ENCODE results near the gene SBK2.
"Not testable (repeated sequence)": the region's sequence is repeated elsewhere in the genome, so short reads cannot be mapped to it uniquely, and the experiment has no call there.

Gene SBK2

GRCh38 chr19:55536951-55537740 is at the start of gene SBK2:
Gene SBK2, minus strand, starts transcription at chr19:55537133. Its CDS starts 839 bp downstream, at chr19:55536294.
- DNase-seq (ENCODE audit: low read depth) = no peak

- DNase-seq (ENCODE audit: low read depth) = no peak
Observed at GRCh38 chr19:55585658-55586339, 48.9 kb upstream of the SBK2 start.

- DNase-seq (ENCODE audit: low read depth) = no peak
Observed at GRCh38 chr19:55584871-55585270, 47.9 kb upstream of the SBK2 start.

GRCh38 chr19:55583897-55584296 is 47.0 kb upstream of the SBK2 start:
- not testable (repeated sequence) for DNase-seq (ENCODE audit: low read depth)

DNA sequence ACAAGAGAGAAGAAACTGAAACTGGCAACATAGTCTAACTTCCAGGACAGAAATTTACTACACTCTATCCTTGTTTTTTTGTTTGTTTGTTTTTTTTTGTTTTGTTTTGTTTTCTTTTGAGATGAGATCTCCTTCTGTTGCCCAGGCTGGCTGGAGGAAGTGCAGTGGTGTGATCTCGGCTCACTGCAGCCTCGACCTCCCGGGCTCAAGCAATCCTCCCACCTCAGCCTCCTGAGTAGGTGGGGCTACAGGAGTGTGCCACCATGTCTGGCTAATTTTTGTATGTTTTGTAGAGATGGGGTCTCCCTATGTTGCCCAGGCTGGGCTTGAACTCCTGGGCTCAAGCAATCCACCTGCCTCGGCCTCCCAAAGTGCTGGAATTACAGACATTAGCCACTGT is 45.4 kb upstream of the SBK2 start:
- not testable (repeated sequence) for DNase-seq (ENCODE audit: low read depth)

GRCh38 chr19:55581823-55582223 is 44.9 kb upstream of the SBK2 start:
- no peak for DNase-seq (ENCODE audit: low read depth)

GRCh38 chr19:55581145-55581822 is 44.4 kb upstream of the SBK2 start:
- no peak for DNase-seq (ENCODE audit: low read depth)

- DNase-seq (ENCODE audit: low read depth) = peak; percentile 52
Observed at GRCh38 chr19:55580628-55581144, 43.8 kb upstream of the SBK2 start, which contains the start of gene ZNF579. Gene ZNF579, minus strand, starts transcription at chr19:55580848. Its CDS starts 1,209 bp downstream, at chr19:55579639.

DNA sequence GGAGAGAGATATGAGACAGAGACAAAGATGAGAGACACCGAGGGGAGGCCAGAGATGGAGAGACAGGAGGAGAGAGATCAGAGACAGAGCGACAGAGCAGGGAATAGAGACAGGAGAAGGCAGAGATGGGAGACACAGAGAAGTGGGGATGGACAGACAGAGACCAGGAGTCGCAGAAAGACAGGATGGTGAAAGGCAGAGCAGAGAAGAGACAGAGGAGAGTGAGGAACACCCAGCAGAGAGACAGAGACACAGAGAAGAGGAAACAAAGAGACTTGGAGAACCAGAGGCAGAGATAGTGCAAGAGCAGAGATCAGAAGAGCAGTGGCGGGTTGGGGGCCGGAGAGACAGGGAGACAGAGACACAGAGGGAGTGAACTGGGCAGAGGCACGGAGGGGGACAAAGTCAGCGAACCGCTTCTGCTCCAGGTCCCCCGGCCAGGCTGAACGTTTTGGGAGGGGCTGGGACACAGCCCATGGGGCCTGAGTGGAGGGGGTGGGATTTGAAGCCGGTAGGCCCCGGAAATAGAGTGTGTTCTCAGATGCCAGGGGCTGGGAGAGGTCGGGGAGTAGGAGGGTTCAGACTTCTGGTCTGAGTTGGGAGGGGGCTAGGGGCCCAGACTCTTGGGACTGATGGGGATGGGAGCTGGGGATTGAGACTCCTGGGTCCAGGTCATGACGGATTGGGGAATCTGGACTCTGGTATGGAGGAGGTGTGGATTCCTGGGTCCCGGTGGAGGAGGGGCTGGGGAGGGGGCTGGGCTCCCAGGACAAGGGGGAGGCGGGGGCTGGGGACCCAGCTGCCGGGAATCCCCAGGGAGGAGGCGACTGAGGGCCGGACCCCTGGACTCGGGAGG is 43.1 kb upstream of the SBK2 start:
- no peak for DNase-seq (ENCODE audit: low read depth)

DNA sequence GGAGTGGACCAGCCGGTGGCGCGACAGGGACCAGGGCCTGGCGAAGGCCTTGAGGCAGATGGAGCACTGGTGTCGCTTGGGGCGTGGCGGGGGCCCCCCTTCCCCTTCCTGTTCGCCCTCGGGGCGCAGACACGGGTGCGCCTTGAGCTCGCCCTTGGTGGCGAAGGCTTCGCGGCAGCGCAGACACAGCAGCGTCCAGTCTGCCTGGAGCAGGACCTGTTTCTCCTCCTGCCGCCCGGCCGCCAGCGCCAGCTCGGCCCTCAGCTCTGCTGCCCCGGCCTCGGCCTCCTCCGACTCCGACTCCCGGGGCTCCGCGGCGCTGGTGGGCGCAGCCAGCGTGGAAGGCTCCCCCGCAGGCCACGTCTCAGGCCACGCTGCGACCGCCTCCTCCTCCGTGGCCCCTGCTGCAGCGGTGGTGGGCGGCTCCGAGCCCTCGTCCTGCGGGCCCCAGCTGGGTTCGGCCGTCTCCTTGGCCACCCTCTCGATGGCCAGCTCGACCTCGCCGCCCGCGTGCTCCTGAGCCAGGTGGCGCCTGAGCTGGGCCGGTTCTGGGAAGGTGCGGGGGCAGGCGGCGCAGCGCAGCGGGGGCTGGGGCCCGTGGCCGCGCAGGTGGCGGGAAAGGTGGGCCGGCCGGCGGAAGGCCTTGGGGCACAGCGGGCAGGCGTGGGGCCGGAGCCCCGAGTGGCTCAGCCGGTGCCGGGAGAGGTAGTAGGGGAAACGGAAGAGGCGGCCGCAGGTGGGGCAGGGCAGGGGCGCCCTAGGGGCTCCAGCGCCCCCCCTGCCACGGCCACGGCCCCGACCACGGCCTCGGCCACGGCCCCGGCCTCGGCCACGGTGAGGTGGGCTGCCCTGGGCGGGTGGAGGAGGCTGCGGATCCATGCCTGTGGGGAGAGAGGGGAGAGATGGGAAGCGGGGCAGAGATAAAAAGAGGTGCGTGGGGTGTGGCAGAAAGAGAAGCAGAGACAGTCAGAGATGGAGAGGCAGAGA is 42.1 kb upstream of the SBK2 start:
- DNase-seq (ENCODE audit: low read depth) = no peak

DNA sequence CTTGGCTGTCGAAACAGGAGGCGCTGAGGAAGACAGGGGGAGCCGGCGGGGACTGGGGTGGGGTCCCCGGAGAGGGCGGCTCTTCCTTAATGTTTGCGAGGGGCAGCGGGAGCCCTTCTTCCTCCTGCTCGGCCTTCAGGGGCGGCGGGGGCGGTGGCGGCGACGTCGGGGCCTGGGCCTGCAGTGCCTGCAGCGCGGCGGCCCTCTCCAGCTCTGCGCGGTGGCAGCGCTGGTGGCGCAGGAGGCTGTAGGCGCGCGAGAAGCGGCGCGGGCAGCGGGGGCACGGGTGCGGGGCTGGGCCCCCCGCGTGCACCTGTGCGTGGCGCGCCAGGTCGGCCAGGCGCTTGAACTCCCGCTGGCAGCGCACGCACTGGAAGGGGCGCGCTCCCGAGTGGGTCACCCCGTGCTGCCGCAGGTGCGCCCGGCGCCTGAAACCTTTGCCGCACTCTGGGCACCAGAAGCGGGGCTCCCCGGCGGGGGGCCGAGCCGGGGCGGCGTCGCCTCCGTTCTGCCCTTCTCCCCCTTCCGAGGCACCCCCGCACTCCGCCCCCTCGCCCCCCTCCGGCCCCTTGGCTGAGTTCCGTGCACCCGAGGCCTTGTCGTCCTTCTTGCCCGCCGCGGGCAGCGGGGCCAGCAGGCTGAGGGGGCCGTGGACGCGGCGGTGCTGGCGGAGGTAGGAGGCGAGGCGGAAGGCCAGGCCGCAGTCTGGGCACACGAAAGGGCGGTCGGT is 41.3 kb upstream of the SBK2 start:
- DNase-seq (ENCODE audit: low read depth) = no peak

DNA sequence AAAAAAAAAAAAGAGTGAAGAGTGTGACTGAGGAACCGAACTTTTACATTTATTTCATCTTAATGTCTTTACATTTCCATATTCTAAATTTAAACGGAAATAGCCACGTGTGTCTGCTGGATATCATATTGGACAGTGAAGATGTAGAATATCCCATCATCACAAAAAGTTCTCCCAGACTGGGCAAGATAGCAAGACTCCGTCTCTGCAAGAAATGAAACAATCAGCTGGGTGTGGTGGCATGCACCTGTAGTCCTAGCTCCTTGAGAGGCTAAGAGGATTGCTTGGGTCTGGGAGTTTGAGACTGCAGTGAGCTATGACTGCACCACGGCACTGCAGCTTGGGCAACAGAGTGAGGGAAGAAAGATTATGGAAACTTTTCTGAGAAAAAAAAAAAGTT is 39.8 kb upstream of the SBK2 start:
- no peak for DNase-seq (ENCODE audit: low read depth)

DNA sequence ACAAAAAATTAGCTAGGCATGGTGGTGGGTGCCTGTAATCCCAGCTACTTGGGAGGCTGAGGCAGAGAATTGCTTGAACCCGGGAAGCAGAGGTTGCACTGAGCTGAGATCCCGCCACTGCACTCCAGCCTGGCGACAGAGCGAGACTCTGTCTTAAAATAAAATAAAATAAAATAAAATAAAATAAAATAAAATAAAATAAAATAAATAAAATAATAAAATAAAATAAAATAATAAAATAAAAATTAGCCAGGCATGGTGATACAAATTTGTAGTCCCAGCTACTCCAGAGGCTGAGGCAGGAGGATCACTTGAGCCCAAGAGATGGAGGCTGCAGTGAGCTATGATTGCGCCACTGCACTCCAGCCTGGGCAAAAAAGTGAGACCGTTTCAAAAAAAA is 37.0 kb upstream of the SBK2 start:
- not testable (repeated sequence) for DNase-seq (ENCODE audit: low read depth)

GRCh38 chr19:55569477-55569876 is 32.5 kb upstream of the SBK2 start:
- not testable (repeated sequence) for DNase-seq (ENCODE audit: low read depth)

- no peak for DNase-seq (ENCODE audit: low read depth)
Observed at GRCh38 chr19:55567708-55568328, 30.9 kb upstream of the SBK2 start.

DNA sequence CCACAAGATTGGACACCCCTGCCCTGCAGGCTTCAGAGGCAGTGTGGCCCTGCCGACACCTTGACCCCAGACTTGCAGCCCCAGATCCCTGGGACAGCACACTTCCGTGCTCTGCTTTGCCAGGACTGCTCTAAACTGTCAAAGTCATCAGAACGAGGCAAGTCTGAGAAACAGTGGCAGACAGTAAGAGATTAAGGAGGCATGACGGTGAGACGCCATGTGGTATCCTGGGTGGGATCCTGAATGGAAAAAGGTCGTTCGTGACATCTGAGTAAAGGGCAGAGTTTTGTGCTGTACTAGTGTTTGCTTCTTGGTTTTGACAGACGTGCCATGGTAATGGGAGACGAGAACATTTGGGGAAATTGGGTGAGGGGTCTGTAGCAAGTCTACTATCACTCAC is 29.9 kb upstream of the SBK2 start:
- DNase-seq (ENCODE audit: low read depth) = no peak

GRCh38 chr19:55563261-55563690 is 26.3 kb upstream of the SBK2 start:
- DNase-seq (ENCODE audit: low read depth) = no peak

- no peak for DNase-seq (ENCODE audit: low read depth)
Observed at GRCh38 chr19:55559684-55560083, 22.8 kb upstream of the SBK2 start.

DNA sequence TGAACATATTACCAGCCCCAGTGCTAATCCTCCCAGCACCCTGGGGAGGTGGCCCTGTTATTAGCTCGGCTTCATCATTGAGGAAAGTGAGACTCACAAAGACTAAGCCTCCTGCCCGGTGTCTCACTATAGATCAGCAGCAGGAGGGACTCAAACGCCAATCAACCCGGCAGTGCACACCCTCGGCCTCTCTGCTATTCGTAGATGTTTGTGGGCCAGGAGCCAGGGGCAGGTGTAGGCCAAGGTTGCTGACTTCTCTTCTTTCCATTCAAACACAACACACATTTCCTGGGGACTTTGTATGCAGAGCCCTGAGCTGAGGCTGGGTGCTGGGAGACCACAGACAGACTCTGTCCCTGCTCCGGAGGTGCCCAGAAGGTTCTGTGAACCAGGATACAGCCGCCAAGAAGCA is 17.8 kb upstream of the SBK2 start:
- DNase-seq (ENCODE audit: low read depth) = no peak
